ENCODE results near the gene CNTNAP2. TPM values are rescaled to one million over a fixed set of nuclear protein-coding genes. Genes with fewer than 3 reads are reported as not detected.

CNTNAP2 gene
- total and polyA plus RNA-seq, 2 of the 13 experiments (the other 11 are each of a cell fraction or from before 2014, with no cell fraction given) = 0.40 to 0.42 TPM

DNA sequence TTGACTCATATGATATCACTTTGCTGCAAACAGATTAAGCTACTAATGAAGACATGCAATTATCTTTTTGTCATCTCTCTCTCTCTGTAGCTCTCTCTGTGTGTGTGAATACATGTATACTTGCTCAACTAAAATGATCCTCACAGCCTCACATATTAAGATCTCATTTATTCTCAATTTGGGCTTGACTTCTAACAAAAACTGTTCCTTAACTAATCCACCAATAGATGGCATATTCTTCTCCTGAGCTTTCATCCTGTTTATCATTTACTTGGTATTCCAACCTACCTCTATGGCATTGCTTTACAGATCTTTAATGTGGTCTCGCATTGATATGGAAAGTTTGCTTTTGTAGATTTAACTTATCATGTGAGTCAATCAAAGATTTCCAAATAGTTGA, 540.4 kb downstream of the CNTNAP2 start:
- Histone ChIP-seq H3K79me2 (ENCODE audit: insufficient read depth, low read length) (no peaks in the 10 kb centered on the region), H3K27me3 (ENCODE audit: control insufficient read depth in 1 of 2, insufficient read depth in 2 of 2, low read length in 2 of 2) (no peaks in the 10 kb centered on the region), H3K4me1 (ENCODE audit: insufficient read depth, low read length) (no peaks in the 10 kb centered on the region), H4K20me1 (ENCODE audit: insufficient read depth, low read length) (no peaks in the 10 kb centered on the region), H3K27ac (ENCODE audit: extremely low read length, insufficient read depth, low read length) (no peak overlapping the region), H2AFZ (ENCODE audit: low read length) (no peak overlapping the region), H3K9me3 (ENCODE audit: low read length) (peaks cover 83% of the 10 kb centered on the region), H3K4me2 (ENCODE audit: low read depth, low read length) (no peak overlapping the region), H3K9ac (ENCODE audit: insufficient read depth, low read depth, low read length) (no peak overlapping the region), H3K36me3 (replicated peaks in 1 of 2; ENCODE audit: control insufficient read depth in 1 of 2, insufficient read depth in 2 of 2, low read length in 2 of 2) (no peaks in the 10 kb centered on the region), H3K4me3 (replicated peaks in 1 of 3; ENCODE audit: insufficient read depth in 1 of 3, low read depth in 2 of 3, low read length in 3 of 3) (no peak overlapping the region)
- intact Hi-C loops (cut with micrococcal nuclease; ENCODE audit: unreplicated experiment) = no loop called here
- CTCF ChIA-PET (ENCODE audit: low intra/inter-chr PET ratio, low total read pairs) = no interaction called here
- no TSS peak for BruUV-seq (replicated peaks)
- POLR2A ChIA-PET = no interaction called here
- in situ Hi-C loops (cut with HindIII; ENCODE audit: extremely low pct_ligation_motif_present, low pct_unique_long_range_greater_than_20kb) = no loop called here
- TF ChIP-seq ATM (IDR thresholded peaks at IDR 0.05; ENCODE audit: borderline replicate concordance) = no peak
- TF ChIP-seq SRSF4 (IDR thresholded peaks at IDR 0.05; ENCODE audit: low read depth, low read length, poor library complexity, severe bottlenecking) = no peak
- no peak for TF ChIP-seq ZKSCAN1 (IDR thresholded peaks at IDR 0.05; ENCODE audit: low read length)
- no peak for TF ChIP-seq ZFP90 (CRISPR knock-in tag; IDR thresholded peaks at IDR 0.05; ENCODE audit: borderline replicate concordance)
- no peak for TF ChIP-seq ADNP (CRISPR knock-in tag; IDR thresholded peaks at IDR 0.05)
- TF ChIP-seq, protein P1, sequence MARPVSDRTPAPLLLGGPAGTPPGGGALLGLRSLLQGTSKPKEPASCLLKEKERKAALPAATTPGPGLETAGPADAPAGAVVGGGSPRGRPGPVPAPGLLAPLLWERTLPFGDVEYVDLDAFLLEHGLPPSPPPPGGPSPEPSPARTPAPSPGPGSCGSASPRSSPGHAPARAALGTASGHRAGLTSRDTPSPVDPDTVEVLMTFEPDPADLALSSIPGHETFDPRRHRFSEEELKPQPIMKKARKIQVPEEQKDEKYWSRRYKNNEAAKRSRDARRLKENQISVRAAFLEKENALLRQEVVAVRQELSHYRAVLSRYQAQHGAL (CRISPR knock-in tag; IDR thresholded peaks at IDR 0.05; ENCODE audit: not compliant biosample characterization) = no peak
- TF ChIP-seq ZNF790 (CRISPR knock-in tag; IDR thresholded peaks at IDR 0.05; ENCODE audit: borderline replicate concordance) = no peak
- no peak for TF ChIP-seq ZNF234 (CRISPR knock-in tag; conservative IDR thresholded peaks at IDR 0.05)
- no peak for TF ChIP-seq MBD4 (IDR thresholded peaks at IDR 0.05; ENCODE audit: borderline replicate concordance, low read length)
- TF ChIP-seq NFIC (IDR thresholded peaks at IDR 0.05; ENCODE audit: low read length) = no peak
- no peak for TF ChIP-seq HOXA7 (CRISPR knock-in tag; IDR thresholded peaks at IDR 0.05)
- TF ChIP-seq, protein P2, sequence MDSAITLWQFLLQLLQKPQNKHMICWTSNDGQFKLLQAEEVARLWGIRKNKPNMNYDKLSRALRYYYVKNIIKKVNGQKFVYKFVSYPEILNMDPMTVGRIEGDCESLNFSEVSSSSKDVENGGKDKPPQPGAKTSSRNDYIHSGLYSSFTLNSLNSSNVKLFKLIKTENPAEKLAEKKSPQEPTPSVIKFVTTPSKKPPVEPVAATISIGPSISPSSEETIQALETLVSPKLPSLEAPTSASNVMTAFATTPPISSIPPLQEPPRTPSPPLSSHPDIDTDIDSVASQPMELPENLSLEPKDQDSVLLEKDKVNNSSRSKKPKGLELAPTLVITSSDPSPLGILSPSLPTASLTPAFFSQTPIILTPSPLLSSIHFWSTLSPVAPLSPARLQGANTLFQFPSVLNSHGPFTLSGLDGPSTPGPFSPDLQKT (CRISPR knock-in tag; IDR thresholded peaks at IDR 0.05; ENCODE audit: borderline replicate concordance) = no peak
- no peak for TF ChIP-seq TOPORS (CRISPR knock-in tag; IDR thresholded peaks at IDR 0.05)
- TF ChIP-seq, protein P3, sequence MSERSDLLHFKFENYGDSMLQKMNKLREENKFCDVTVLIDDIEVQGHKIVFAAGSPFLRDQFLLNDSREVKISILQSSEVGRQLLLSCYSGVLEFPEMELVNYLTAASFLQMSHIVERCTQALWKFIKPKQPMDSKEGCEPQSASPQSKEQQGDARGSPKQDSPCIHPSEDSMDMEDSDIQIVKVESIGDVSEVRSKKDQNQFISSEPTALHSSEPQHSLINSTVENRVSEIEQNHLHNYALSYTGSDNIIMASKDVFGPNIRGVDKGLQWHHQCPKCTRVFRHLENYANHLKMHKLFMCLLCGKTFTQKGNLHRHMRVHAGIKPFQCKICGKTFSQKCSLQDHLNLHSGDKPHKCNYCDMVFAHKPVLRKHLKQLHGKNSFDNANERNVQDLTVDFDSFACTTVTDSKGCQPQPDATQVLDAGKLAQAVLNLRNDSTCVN (CRISPR knock-in tag; IDR thresholded peaks at IDR 0.05; ENCODE audit: borderline replicate concordance) = no peak
- TF ChIP-seq, protein P4, sequence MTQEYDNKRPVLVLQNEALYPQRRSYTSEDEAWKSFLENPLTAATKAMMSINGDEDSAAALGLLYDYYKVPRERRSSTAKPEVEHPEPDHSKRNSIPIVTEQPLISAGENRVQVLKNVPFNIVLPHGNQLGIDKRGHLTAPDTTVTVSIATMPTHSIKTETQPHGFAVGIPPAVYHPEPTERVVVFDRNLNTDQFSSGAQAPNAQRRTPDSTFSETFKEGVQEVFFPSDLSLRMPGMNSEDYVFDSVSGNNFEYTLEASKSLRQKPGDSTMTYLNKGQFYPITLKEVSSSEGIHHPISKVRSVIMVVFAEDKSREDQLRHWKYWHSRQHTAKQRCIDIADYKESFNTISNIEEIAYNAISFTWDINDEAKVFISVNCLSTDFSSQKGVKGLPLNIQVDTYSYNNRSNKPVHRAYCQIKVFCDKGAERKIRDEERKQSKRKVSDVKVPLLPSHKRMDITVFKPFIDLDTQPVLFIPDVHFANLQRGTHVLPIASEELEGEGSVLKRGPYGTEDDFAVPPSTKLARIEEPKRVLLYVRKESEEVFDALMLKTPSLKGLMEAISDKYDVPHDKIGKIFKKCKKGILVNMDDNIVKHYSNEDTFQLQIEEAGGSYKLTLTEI (CRISPR knock-in tag; conservative IDR thresholded peaks at IDR 0.05) = no peak
- TF ChIP-seq, protein P5, sequence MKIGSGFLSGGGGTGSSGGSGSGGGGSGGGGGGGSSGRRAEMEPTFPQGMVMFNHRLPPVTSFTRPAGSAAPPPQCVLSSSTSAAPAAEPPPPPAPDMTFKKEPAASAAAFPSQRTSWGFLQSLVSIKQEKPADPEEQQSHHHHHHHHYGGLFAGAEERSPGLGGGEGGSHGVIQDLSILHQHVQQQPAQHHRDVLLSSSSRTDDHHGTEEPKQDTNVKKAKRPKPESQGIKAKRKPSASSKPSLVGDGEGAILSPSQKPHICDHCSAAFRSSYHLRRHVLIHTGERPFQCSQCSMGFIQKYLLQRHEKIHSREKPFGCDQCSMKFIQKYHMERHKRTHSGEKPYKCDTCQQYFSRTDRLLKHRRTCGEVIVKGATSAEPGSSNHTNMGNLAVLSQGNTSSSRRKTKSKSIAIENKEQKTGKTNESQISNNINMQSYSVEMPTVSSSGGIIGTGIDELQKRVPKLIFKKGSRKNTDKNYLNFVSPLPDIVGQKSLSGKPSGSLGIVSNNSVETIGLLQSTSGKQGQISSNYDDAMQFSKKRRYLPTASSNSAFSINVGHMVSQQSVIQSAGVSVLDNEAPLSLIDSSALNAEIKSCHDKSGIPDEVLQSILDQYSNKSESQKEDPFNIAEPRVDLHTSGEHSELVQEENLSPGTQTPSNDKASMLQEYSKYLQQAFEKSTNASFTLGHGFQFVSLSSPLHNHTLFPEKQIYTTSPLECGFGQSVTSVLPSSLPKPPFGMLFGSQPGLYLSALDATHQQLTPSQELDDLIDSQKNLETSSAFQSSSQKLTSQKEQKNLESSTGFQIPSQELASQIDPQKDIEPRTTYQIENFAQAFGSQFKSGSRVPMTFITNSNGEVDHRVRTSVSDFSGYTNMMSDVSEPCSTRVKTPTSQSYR (CRISPR knock-in tag; IDR thresholded peaks at IDR 0.05; ENCODE audit: borderline replicate concordance) = no peak
- TF ChIP-seq NFKBIZ (CRISPR knock-in tag; IDR thresholded peaks at IDR 0.05) = no peak
- no peak for TF ChIP-seq SCMH1 (CRISPR knock-in tag; IDR thresholded peaks at IDR 0.05; ENCODE audit: borderline replicate concordance)
- no peak for DNase-seq (ENCODE audit: low spot score)
- WGBS (ENCODE audit: low lambda C conversion rate) = 4% methylated on average over 1 of the region's 1 CpG
- ATAC-seq = no peak
- no peak for FAIRE-seq
